ENCODE data around the gene DHCR24.

DHCR24 gene

GRCh38 chr1:54853096-54853792 lies 33.8 kb downstream of the DHCR24 start:
- no peak for TF ChIP-seq CTCF (conservative IDR thresholded peaks at IDR 0.05; ENCODE audit: low read length)
- no peak for DNase-seq (ENCODE audit: low read depth)

GRCh38 chr1:54851936-54852524 lies 35.0 kb downstream of the DHCR24 start:
- TF ChIP-seq CTCF (conservative IDR thresholded peaks at IDR 0.05; ENCODE audit: low read length), result no peak
- no peak for DNase-seq (ENCODE audit: low read depth)
- no peak overlapping the region for H3K4me3 ChIP-seq (ENCODE audit: low read length)

More at GRCh38 chr1:54853096-54853792, 33.8 kb downstream of the DHCR24 start:
- H3K4me3 ChIP-seq (ENCODE audit: low read length), result no peak overlapping the region

- no peak for TF ChIP-seq CTCF (conservative IDR thresholded peaks at IDR 0.05; ENCODE audit: low read length)
- no peak overlapping the region for H3K4me3 ChIP-seq (ENCODE audit: low read length)
- DNase-seq (ENCODE audit: low read depth), result no peak
Measured at GRCh38 chr1:54851406-54851805, 35.6 kb downstream of the DHCR24 start.

- DNase-seq (ENCODE audit: low read depth), result peak; percentile 98
Measured at GRCh38 chr1:54850737-54851136, 36.3 kb downstream of the DHCR24 start.

GRCh38 chr1:54850069-54850730 lies 36.8 kb downstream of the DHCR24 start:
- peak; percentile 47 for DNase-seq (ENCODE audit: low read depth)
- TF ChIP-seq CTCF (conservative IDR thresholded peaks at IDR 0.05; ENCODE audit: low read length), result no peak
- no peak overlapping the region for H3K4me3 ChIP-seq (ENCODE audit: low read length)

More at GRCh38 chr1:54850737-54851136, 36.3 kb downstream of the DHCR24 start:
- H3K4me3 ChIP-seq (ENCODE audit: low read length), result no peak overlapping the region
- TF ChIP-seq CTCF (conservative IDR thresholded peaks at IDR 0.05; ENCODE audit: low read length), result no peak

- no peak for TF ChIP-seq CTCF (conservative IDR thresholded peaks at IDR 0.05; ENCODE audit: low read length)
- peak; percentile 18 for DNase-seq (ENCODE audit: low read depth)
- H3K4me3 ChIP-seq (ENCODE audit: low read length), result no peak overlapping the region
Measured at GRCh38 chr1:54849219-54850068, 37.6 kb downstream of the DHCR24 start.
